OCI-LY1 (cell line): ENCODE results near the gene ACER3.

Experiments
- H2AFZ ChIP-seq: fragments of 200-600 bp; sonication (generic), shearing (Covaris generic); 2 replicates; pipeline ENCODE4 v1.6.0; 2014; ENCODE audit warnings: antibody characterized with exemption, mild to moderate bottlenecking, low read length
- H3F3A ChIP-seq: fragments of 200-600 bp; sonication (generic), shearing (Covaris generic); 2 replicates; pipeline ENCODE4 v1.6.0; 2014; ENCODE audit warnings: mild to moderate bottlenecking, antibody characterized with exemption, low read length, moderate library complexity; ENCODE audit not compliant: insufficient read depth
- H3K27ac ChIP-seq: fragments of 200-600 bp; sonication (generic); 2 replicates; pipeline ENCODE4 v1.5.1; 2014; ENCODE audit warnings: low read length, mixed run types, mild to moderate bottlenecking, low read depth; ENCODE audit not compliant: poor library complexity, severe bottlenecking
- H3K27me3 ChIP-seq: fragments of 200-600 bp; sonication (generic); 2 replicates; pipeline ENCODE4 v1.6.0; 2014; ENCODE audit warnings: antibody characterized with exemption, mild to moderate bottlenecking, low read length, moderate library complexity; ENCODE audit not compliant: insufficient read depth
- H3K36me3 ChIP-seq: fragments of 200-600 bp; sonication (generic); 2 replicates; pipeline ENCODE4 v1.6.1; 2014; ENCODE audit warnings: mild to moderate bottlenecking, antibody characterized with exemption, low read length, moderate library complexity, mixed read lengths; ENCODE audit not compliant: insufficient read depth
- H3K4me1 ChIP-seq: fragments of 200-600 bp; sonication (generic); 2 replicates; pipeline ENCODE4 v1.5.1; 2014; ENCODE audit warnings: mild to moderate bottlenecking, low read length, moderate library complexity; ENCODE audit not compliant: insufficient read depth, severe bottlenecking
- H3K4me2 ChIP-seq: fragments of 200-600 bp; sonication (generic), shearing (Covaris generic); 2 replicates; pipeline ENCODE4 v1.6.1; 2014; ENCODE audit warnings: low read length
- H3K4me3 ChIP-seq: fragments of 200-600 bp; sonication (generic); 2 replicates; pipeline ENCODE4 v1.5.1; 2014; ENCODE audit warnings: low read length, low read depth, mild to moderate bottlenecking, mixed read lengths; ENCODE audit not compliant: poor library complexity, severe bottlenecking
- H3K79me2 ChIP-seq: fragments of 200-600 bp; shearing (Covaris generic); 2 replicates; pipeline ENCODE4 v1.6.1; 2016; ENCODE audit warnings: mixed run types, low read length, mixed read lengths; ENCODE audit not compliant: insufficient read depth
- H3K9ac ChIP-seq: fragments of 200-600 bp; sonication (generic), shearing (Covaris generic); 2 replicates; pipeline ENCODE4 v1.6.1; 2014; ENCODE audit warnings: mild to moderate bottlenecking, low read length, mixed read lengths
- H3K9me2 ChIP-seq: fragments of 200-600 bp; sonication (generic), shearing (Covaris generic); 2 replicates; pipeline ENCODE4 v1.6.1; 2014; ENCODE audit warnings: low read depth, mild to moderate bottlenecking, low read length, mixed read lengths
- H3K9me3 ChIP-seq: fragments of 200-600 bp; shearing (Covaris generic); 2 replicates; pipeline ENCODE4 v1.6.1; 2014; ENCODE audit warnings: low read length, mixed read lengths
- H4K20me1 ChIP-seq: fragments of 200-600 bp; sonication (generic), shearing (Covaris generic); 2 replicates; pipeline ENCODE4 v1.6.0; 2016; ENCODE audit warnings: mild to moderate bottlenecking, low read length; ENCODE audit not compliant: insufficient read depth
- EZH2 ChIP-seq: fragments of 200-600 bp; sonication (generic), shearing (Covaris generic); IDR thresholded peaks from 2 replicates; pipeline ENCODE4 v1.8.0; 2017; ENCODE audit warnings: borderline replicate concordance, mixed run types, mild to moderate bottlenecking, antibody characterized with exemption, low read length, moderate library complexity, mixed read lengths
- TF ChIP-seq, protein P1 (sequence below): fragments of 200-600 bp; sonication (generic), shearing (Covaris generic); IDR thresholded peaks from 2 replicates; pipeline ENCODE4 v1.5.1; 2017; ENCODE audit warnings: mild to moderate bottlenecking, antibody characterized with exemption, low read length, moderate library complexity, mixed read lengths

The ACER3 gene

DNA sequence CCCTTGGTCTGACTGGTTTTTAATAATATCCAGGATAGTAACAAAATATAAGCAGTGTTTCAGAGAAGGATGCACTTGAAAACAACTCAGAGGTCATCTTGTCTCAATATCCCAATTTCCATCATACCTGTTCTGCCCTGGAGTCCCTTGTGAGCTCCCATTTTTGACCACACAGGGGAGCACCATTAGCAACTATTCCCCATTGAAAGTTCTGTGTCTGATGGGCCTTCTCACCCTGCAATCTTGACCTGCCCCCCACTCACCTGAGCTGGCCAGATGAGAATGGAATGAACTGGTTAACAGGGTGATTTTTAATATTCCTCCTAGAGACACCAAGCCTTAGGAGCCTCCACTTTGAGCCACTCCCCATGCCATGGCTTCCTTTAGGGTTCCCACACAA lies 202.2 kb downstream of the ACER3 start:
- no peak overlapping the region for H3K4me3 ChIP-seq
- H3K79me2 ChIP-seq = no peaks in the 10 kb centered on the region
- H3K9me3 ChIP-seq = no peaks in the 10 kb centered on the region
- H2AFZ ChIP-seq = no peak overlapping the region
- H3K4me2 ChIP-seq = no peak overlapping the region
- no peaks in the 10 kb centered on the region for H3K9me2 ChIP-seq
- H3K9ac ChIP-seq = no peak overlapping the region
- H4K20me1 ChIP-seq = no peaks in the 10 kb centered on the region
- H3K27me3 ChIP-seq = peaks cover 3% of the 10 kb centered on the region; the same call in 1 of the 2 replicates
- no peak overlapping the region for H3K27ac ChIP-seq
- H3F3A ChIP-seq = no peaks in the 10 kb centered on the region
- H3K36me3 ChIP-seq = no peaks in the 10 kb centered on the region; the same call in 1 of the 2 replicates
- TF ChIP-seq, protein P1, sequence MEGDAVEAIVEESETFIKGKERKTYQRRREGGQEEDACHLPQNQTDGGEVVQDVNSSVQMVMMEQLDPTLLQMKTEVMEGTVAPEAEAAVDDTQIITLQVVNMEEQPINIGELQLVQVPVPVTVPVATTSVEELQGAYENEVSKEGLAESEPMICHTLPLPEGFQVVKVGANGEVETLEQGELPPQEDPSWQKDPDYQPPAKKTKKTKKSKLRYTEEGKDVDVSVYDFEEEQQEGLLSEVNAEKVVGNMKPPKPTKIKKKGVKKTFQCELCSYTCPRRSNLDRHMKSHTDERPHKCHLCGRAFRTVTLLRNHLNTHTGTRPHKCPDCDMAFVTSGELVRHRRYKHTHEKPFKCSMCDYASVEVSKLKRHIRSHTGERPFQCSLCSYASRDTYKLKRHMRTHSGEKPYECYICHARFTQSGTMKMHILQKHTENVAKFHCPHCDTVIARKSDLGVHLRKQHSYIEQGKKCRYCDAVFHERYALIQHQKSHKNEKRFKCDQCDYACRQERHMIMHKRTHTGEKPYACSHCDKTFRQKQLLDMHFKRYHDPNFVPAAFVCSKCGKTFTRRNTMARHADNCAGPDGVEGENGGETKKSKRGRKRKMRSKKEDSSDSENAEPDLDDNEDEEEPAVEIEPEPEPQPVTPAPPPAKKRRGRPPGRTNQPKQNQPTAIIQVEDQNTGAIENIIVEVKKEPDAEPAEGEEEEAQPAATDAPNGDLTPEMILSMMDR = peak; percentile 21; the same call in 1 of the 2 replicates
- TF ChIP-seq EZH2 = no peak
- peaks cover 7% of the 10 kb centered on the region for H3K4me1 ChIP-seq

DNA sequence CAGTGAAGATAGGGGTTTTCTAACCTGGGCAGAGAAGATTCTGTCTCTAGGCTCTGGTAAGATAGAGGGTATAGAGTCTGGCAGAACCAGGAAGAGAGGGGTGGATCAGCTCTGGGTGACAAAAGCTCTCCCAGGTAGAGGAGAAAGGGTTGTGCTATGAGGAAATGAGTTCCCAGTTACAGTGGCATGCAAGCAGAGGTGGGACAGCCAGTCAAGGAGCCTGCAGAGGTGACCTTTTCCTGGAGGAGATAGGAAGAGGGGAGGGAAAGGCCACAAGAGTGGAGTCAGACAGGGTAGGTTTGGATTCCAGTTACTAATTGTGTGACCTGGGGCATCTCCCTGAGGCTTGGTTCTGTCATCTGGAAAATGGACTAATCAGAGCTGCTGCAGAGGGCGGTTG lies 202.7 kb downstream of the ACER3 start:
- TF ChIP-seq, protein P1 = no peak
- no peaks in the 10 kb centered on the region for H3F3A ChIP-seq
- no peaks in the 10 kb centered on the region for H3K9me3 ChIP-seq
- H3K4me1 ChIP-seq = peaks cover 7% of the 10 kb centered on the region
- no peaks in the 10 kb centered on the region for H3K79me2 ChIP-seq
- H4K20me1 ChIP-seq = no peaks in the 10 kb centered on the region
- no peak overlapping the region for H2AFZ ChIP-seq
- H3K27me3 ChIP-seq = peaks cover 3% of the 10 kb centered on the region; the same call in 1 of the 2 replicates
- no peaks in the 10 kb centered on the region; the same call in 1 of the 2 replicates for H3K36me3 ChIP-seq
- no peak overlapping the region for H3K4me3 ChIP-seq
- no peak overlapping the region for H3K4me2 ChIP-seq
- H3K9me2 ChIP-seq = no peaks in the 10 kb centered on the region
- no peak overlapping the region for H3K27ac ChIP-seq
- H3K9ac ChIP-seq = no peak overlapping the region

DNA sequence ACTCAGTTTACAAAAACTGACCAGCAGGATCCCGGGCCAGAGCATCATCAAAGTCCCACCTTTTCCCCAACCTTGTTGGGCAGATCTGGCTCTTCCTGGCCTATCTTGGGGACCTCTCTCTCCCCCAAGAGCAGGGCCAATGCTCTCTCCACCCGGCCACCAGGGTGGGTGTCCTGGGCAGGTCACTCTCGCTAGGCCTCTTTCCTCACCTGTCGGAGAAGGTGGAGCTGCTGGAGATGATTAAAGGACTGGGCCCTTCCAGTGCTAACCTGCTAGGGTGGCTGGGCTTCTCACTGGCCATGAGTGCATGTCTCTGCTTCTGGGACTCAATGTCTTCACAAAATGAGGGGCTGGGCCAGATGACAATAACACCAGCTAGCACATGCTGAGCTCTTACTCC lies 203.1 kb downstream of the ACER3 start:
- Histone ChIP-seq H3K4me2 (no peak overlapping the region), H3K9ac (no peak overlapping the region), H3K27me3 (peaks cover 3% of the 10 kb centered on the region; the same call in 1 of the 2 replicates), H3K4me1 (peaks cover 7% of the 10 kb centered on the region), H3K36me3 (no peaks in the 10 kb centered on the region; the same call in 1 of the 2 replicates), H3K9me2 (no peaks in the 10 kb centered on the region), H3F3A (no peaks in the 10 kb centered on the region), H4K20me1 (no peaks in the 10 kb centered on the region), H3K27ac (no peak overlapping the region), H3K79me2 (no peaks in the 10 kb centered on the region), H3K9me3 (no peaks in the 10 kb centered on the region), H3K4me3 (no peak overlapping the region), H2AFZ (no peak overlapping the region)
- TF ChIP-seq EZH2 = no peak
- TF ChIP-seq, protein P1 = no peak
